ENCODE data around the gene POC1B.
"Not testable (repeated sequence)": the region's sequence is repeated elsewhere in the genome, so short reads cannot be mapped to it uniquely, and the experiment has no call there.

POC1B gene

DNA sequence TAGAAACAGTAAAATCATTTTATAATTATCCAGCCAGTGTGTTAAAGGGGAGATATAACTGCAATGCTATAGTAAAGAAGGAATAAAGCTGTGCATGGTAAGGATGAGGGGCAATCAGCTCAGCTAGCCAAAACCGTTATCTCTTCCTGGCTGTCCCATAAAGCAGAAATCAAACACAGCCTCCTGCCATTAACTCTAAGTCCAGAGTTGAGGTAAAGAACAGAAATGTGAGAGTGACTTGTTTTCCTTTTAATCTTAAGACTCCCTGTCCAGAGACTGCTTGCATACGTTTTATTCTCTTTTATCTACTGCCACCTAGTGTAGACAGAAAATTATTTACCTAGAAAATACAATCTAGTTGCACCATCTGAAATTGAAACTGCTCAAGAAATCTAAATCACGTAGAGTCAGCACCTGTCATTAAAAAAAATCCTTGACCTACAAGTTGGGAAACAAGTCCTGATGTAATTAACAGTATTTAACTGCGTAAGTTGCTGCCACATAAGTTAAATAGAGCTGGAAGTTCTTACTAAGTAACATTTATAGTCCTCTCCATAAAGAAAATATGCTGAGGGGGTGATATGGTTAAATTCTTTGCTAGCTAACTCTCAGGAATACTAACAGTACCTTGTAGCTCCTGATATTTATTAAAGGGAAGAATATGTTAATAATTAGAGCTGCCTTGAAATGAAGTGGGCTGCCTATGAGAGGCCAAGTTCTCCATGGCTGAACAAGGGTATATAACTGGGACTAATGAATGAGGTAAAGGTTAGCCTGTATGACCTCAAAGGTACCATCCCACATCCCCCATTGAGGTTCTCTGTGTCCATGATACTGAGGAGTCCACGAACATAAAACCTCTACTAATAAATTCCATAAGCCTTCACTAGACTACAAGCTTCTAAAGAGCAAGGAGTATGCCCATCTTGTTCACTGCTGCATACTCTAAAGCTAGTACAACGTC, 63.9 kb downstream of the POC1B start:
- peak in 1 of 2 donors; percentile 93 for DNase-seq

DNA sequence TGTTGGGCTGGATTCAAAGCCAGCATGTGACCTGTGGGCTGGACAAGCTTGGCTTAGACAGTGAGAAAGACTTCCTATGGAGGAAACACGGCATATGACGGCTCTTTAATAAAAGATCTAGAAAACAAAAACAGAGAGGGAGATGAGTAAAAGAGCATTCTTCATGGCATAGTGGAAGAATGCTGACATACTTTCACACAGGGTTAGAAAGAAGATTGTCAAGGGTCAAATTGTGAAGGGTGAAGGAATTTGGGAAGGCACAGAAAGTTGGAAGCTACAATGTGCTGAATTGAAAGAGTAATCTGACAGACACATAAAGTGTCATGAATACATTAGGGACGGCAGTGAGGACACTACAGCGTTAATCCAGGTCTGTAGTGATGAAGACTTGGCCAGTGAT, 64.7 kb downstream of the POC1B start:
- no peak for DNase-seq

- DNase-seq = not testable (repeated sequence)
These were observed 66.6 kb downstream of the POC1B start for GRCh38 chr12:89459279-89459678.

- DNase-seq = no peak
These were observed 69.3 kb downstream of the POC1B start for GRCh38 chr12:89456565-89456964.

- no peak for DNase-seq
These were observed 71.6 kb downstream of the POC1B start for GRCh38 chr12:89454080-89454848.

DNA sequence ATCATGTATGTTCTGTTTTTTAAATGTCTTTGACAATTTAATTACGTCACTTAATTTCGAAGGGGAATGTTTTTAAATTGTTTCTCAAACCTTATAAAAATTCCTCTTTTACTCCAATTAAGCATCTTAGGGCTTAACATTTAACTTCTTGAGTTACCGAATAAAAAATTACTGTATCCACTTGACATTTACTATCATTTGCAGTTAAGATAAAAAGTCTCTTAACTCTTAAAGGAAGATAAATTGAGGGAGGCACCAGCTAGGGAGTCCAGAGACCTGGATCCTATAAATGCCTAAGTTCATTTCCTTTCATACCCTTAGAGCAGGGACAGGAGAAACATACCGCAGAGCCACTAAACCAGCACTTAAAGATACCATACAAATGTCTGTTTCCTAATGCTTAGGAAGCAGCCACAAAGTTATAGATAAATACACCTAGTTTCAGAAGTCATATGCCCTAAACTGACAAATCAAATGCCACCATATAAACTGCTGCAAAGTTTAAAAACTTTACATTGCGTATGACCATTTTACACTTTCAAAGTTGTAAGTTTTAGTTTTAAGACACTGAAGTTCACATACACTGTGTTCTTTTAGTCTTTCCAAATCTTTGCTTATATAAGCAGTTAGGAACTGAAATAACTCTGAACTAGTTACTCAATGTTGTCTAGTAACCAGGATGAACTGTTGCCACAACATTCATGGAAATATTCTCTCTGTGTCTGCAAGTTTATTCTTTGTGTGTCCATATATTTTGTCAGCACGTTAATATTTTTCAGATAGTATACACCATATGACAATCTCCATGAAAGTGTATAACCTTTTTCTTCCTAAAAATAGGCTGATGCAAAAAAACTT, 72.5 kb downstream of the POC1B start:
- no peak for DNase-seq

- DNase-seq = no peak
These were observed 74.0 kb downstream of the POC1B start for GRCh38 chr12:89451841-89452251.

- no peak for DNase-seq
These were observed 74.9 kb downstream of the POC1B start for GRCh38 chr12:89450907-89451306.

GRCh38 chr12:89448951-89449371, 76.9 kb downstream of the POC1B start:
- DNase-seq = no peak

DNA sequence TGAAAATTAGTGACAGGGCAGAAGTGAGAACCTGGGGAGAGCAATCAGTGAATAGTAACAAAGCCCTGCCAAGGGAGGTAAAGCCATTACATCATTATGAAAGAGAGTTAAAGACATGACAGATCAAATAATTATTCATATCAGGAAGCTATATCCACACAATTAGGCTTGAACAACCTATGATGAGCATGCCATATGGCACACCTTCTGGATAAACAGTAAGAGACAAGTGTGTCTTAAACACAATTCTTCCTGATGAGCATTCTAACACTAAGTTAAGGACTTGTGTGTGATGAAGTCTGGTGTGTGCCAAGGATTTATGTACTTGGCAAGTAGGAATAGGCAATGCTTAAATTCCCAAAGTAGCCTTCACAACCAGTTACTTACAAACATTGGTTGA, 77.3 kb downstream of the POC1B start:
- DNase-seq = no peak

DNA sequence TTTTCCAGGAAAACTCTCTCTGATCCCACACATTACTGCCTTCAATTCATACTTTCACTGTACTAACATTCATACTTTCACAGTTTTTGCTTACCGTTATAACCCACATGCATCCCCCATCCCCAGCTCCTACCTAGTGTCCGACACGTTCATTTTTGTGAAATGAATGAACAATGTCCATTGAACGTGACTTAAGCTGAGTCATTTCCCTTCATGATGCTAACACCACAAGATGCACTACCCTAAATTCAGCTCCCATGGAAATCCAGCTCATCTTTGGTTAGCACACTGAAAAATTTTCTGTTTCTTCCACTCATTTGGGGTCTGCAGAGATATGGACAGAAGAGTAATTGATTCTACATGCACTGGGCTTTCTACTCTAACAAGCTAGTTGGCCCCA, 85.9 kb downstream of the POC1B start:
- DNase-seq = no peak

DNA sequence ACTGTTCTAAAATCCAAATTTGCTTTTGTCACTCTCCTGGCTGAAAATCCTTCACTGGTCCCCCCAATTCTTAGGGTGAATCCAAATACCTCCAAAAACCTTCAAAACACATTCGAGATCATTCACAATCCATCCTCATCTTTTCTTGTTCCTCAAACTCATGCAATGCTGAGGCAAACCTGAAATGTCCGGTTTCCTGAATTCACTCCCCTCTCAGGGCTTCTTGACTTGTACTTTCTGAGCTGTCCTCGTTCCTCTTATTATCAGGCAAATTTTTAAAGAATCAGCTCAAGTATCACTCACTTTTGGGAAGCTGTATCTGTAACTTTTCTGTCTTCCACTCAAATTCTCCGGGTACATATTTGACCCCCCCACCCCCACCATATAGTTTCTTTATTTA, 88.6 kb downstream of the POC1B start:
- no peak for DNase-seq

DNA sequence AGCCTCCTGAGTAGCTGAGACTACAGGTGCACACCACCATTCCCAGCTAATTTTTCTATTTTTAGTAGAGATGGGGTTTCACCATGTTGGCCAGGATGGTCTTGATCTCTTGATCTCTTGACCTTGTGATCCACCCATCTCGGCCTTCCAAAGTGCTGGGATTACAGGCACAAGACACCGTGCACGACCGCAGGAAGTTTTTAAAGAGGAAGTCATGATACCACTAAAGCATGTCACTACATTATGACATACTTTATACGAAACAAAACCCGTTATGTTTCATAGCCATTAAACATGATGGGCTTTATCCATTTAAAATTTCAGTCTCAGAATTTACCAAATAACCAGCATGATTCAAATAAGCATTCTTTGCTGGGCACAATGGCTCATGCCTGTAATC, 89.8 kb downstream of the POC1B start:
- DNase-seq = no peak

- no peak for DNase-seq
These were observed 92.2 kb downstream of the POC1B start for GRCh38 chr12:89433634-89434033.

GRCh38 chr12:89432396-89432795, 93.5 kb downstream of the POC1B start:
- DNase-seq = no peak

- no peak for DNase-seq
These were observed 96.3 kb downstream of the POC1B start for GRCh38 chr12:89429528-89429927.

DNA sequence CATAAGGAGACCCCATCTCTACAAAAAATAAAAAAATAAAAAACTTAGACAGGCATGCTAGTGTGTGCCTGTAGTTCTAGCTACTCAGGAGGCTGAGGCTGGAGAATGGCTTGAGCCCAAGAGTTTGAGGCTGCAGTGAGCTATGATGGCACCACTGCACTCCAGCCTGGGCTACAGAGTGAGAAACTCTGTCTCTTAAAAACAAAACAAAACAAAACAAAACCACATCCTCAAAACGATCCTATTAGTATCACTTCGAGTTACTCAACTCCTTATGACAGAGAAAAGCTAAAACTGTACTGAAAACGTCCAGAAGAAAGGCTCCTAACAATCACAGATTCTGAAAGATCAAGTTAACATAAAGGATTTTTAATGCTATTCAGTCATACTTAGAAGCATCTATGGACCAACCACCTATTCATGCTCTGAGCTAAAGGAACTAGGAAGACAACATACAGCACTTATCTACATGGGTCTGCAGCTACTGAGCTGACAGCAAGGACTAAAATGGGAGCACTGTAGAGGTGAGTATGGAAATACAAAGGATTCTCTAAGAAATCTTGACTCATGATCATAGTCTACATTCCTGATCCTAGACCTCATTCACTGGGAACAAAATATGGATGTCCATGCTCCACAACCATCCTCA, 98.2 kb downstream of the POC1B start:
- no peak for DNase-seq

DNA sequence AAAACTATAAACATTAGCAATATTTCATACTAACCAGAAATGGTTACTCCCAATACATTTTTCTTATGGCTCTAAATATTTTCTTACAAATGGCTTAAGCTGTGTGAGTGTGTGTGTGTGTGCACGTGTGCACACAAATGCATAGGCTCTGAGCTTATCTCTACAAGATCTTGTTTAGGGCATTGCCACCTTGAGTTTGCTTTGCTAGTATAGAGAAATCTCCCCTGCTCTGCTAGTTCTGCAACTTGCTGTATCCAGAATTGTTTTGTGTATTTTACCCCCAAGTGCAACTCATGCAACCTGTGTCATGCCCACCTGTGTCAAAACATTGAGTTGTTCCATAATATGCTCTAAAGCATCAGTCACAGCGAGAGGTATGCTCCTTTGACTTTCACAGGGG, 101.0 kb downstream of the POC1B start:
- no peak for DNase-seq

GRCh38 chr12:89424389-89424788, 101.5 kb downstream of the POC1B start:
- no peak for DNase-seq

DNA sequence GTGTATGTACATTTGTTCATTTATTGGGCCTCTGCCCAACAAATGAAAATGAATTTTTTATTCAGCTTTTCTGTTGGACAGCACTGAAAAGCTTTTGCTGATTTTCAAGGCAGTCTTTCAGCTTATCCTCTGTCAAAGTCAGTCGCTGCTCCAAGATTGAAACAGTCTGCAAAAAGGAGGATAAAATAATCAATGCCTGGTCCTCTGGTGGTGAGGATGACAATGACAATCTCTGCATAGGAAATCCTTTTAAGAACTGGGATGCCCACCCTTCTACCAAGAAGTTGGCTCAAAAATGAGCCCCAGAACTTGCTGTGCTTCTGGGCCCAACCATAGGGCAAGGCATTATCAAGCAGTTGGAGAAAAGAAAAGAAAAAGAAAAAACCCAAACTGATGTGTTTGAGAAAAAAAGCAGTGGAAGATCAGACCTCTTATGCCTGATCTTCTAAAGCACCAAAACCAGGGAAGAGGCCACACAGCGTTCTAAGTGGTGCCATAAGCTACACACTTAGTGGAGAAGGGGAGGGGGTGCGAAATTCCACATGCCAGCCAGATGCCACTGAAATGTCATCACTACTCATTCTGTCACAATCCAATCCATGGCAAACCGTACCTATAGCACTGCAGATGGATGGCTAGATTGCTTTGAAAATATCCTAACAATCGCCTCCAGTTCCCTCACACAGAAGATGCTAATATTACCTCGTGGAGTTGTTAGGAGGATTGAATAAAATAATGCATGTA, 104.6 kb downstream of the POC1B start:
- DNase-seq = no peak

- DNase-seq = no peak
These were observed 107.5 kb downstream of the POC1B start for GRCh38 chr12:89418228-89418910.

Measured in hippocampal formation (tissue), 2 donors.